Stimulated activated naive CD8-positive, alpha-beta T cell treated with anti-CD3 and anti-CD28 coated beads, Interleukin-15, Interleukin-2, amounts not matched to agents 100 U/mL and 50 U/mL, for 24 hours (primary cell): Measurements from ENCODE around the gene PSMB3.
"Not testable (repeated sequence)": the region's sequence is repeated elsewhere in the genome, so short reads cannot be mapped to it uniquely, and the experiment has no call there.

Experiments
- ATAC-seq: fragments of 150-1000 bp; cut with Tn5 transposase; one replicate; pipeline ENCODE4 v1.10.0; 2021
- DNase-seq: peaks from one replicate; pipeline ENCODE4 v3.0.0; 2021

The PSMB3 gene

GRCh38 chr17:38716368-38717005 is 36.1 kb upstream of the PSMB3 start:
- DNase-seq, result no peak
- ATAC-seq, result no peak

- no peak for DNase-seq
Observed at GRCh38 chr17:38717139-38717745, 35.3 kb upstream of the PSMB3 start.

GRCh38 chr17:38719289-38719942 is 33.1 kb upstream of the PSMB3 start:
- ATAC-seq (no peak), DNase-seq (no peak)

More at GRCh38 chr17:38717139-38717745, 35.3 kb upstream of the PSMB3 start:
- no peak for ATAC-seq

GRCh38 chr17:38719943-38720641 is 32.4 kb upstream of the PSMB3 start:
- no peak for DNase-seq
- ATAC-seq, result no peak

GRCh38 chr17:38720941-38721340 is 31.6 kb upstream of the PSMB3 start:
- DNase-seq (no peak), ATAC-seq (no peak)

GRCh38 chr17:38721802-38722201 is 30.7 kb upstream of the PSMB3 start:
- DNase-seq (no peak), ATAC-seq (no peak)

- DNase-seq, result no peak
- ATAC-seq, result no peak
Observed at GRCh38 chr17:38724337-38724988, 28.1 kb upstream of the PSMB3 start.

GRCh38 chr17:38725066-38725465 is 27.5 kb upstream of the PSMB3 start:
- ATAC-seq, result no peak
- DNase-seq, result no peak

GRCh38 chr17:38726145-38726544 is 26.4 kb upstream of the PSMB3 start:
- ATAC-seq, DNase-seq: not testable (repeated sequence)

- ATAC-seq, result peak; percentile 57
- peak; percentile 79 for DNase-seq
Observed at GRCh38 chr17:38727736-38728135, 24.8 kb upstream of the PSMB3 start.

- ATAC-seq (peak; percentile 4), DNase-seq (peak; percentile 62)
Observed at GRCh38 chr17:38728290-38728831, 24.2 kb upstream of the PSMB3 start.

GRCh38 chr17:38729368-38729885 is 23.1 kb upstream of the PSMB3 start:
- DNase-seq (no peak), ATAC-seq (no peak)

- DNase-seq, result peak; percentile 92
- ATAC-seq, result peak; percentile 70
Observed at GRCh38 chr17:38729886-38730525, 22.5 kb upstream of the PSMB3 start, which contains the start of gene CISD3. TSS of gene CISD3 (plus strand) at chr17:38730341. CDS start at chr17:38730359, 18 bp downstream.

- ATAC-seq, result no peak
- DNase-seq, result peak; percentile 52
Observed at GRCh38 chr17:38730526-38731379, 21.8 kb upstream of the PSMB3 start.

- DNase-seq (no peak), ATAC-seq (no peak)
Observed at GRCh38 chr17:38731526-38732294, 20.8 kb upstream of the PSMB3 start.

- no peak for ATAC-seq
Observed at GRCh38 chr17:38732376-38733281, 19.9 kb upstream of the PSMB3 start.

GRCh38 chr17:38733282-38733981 is 19.1 kb upstream of the PSMB3 start:
- DNase-seq (no peak), ATAC-seq (no peak)

More at GRCh38 chr17:38732376-38733281, 19.9 kb upstream of the PSMB3 start:
- DNase-seq, result no peak
